IPS-11a (cell line): ENCODE data around the gene PRRT3.

Experiments used
- H3K4me3 ChIP-seq: one replicate; pipeline ENCODE4 v1.5.1; 2013; ENCODE audit warnings: low read depth, low read length, control low read depth

PRRT3 gene

GRCh38 chr3:9951962-9952805 lies at the start of gene PRRT3:
TSS of gene PRRT3 (minus strand) at chr3:9952408. CDS start at chr3:9950115, 2,293 bp downstream.
- peak within 1 kb of the TSS; percentile 76 for H3K4me3 ChIP-seq

- H3K4me3 ChIP-seq: no peak overlapping the region
These were observed 48.5 kb upstream of the PRRT3 start for GRCh38 chr3:10000686-10001085.

GRCh38 chr3:9994086-9994844 lies 42.1 kb upstream of the PRRT3 start:
- H3K4me3 ChIP-seq: no peak overlapping the region

GRCh38 chr3:9986230-9986725 lies 34.1 kb upstream of the PRRT3 start:
- peak overlapping the region; percentile 99 for H3K4me3 ChIP-seq

- H3K4me3 ChIP-seq: no peak overlapping the region
These were observed 28.0 kb upstream of the PRRT3 start for GRCh38 chr3:9980251-9980650.

- no peak overlapping the region for H3K4me3 ChIP-seq
These were observed 26.6 kb upstream of the PRRT3 start for GRCh38 chr3:9978710-9979305.

GRCh38 chr3:9976721-9977709 lies 24.8 kb upstream of the PRRT3 start:
- H3K4me3 ChIP-seq: no peak overlapping the region

GRCh38 chr3:9970020-9970652 lies 17.9 kb upstream of the PRRT3 start:
- no peak overlapping the region for H3K4me3 ChIP-seq

GRCh38 chr3:9969632-9970019 lies 17.4 kb upstream of the PRRT3 start:
- H3K4me3 ChIP-seq: no peak overlapping the region

- H3K4me3 ChIP-seq: no peak overlapping the region
These were observed 14.6 kb upstream of the PRRT3 start for GRCh38 chr3:9966841-9967240.

GRCh38 chr3:9965200-9965875 lies 13.1 kb upstream of the PRRT3 start:
- H3K4me3 ChIP-seq: no peak overlapping the region

GRCh38 chr3:9957214-9957613 lies 5.0 kb upstream of the PRRT3 start:
- no peak overlapping the region for H3K4me3 ChIP-seq

GRCh38 chr3:9955611-9956352 lies 3.6 kb upstream of the PRRT3 start:
- H3K4me3 ChIP-seq: no peak overlapping the region

GRCh38 chr3:9955067-9955502 lies 2.9 kb upstream of the PRRT3 start:
- no peak overlapping the region for H3K4me3 ChIP-seq

- peak overlapping the region; percentile 76 for H3K4me3 ChIP-seq
These were observed 628 bp downstream of the PRRT3 start for GRCh38 chr3:9951598-9951961.

GRCh38 chr3:9951126-9951525 lies 1.1 kb downstream of the PRRT3 start:
- peak overlapping the region; percentile 76 for H3K4me3 ChIP-seq

GRCh38 chr3:9949626-9950025 lies 2.6 kb downstream of the PRRT3 start:
- H3K4me3 ChIP-seq: no peak overlapping the region

- H3K4me3 ChIP-seq: no peak overlapping the region
These were observed 3.1 kb downstream of the PRRT3 start for GRCh38 chr3:9949115-9949514.

- H3K4me3 ChIP-seq: no peak overlapping the region
These were observed 3.6 kb downstream of the PRRT3 start for GRCh38 chr3:9948586-9948985.
